Suprapubic skin (tissue), 4 donors: ENCODE data around the gene HID1.

ENCODE experiments used
- CTCF ChIP-seq, 2 donors: fragments of 200-600 bp in 1 of 2; fragments of 450-650 bp in 1 of 2; sonication (generic) in 1 of 2; IDR thresholded peaks; one replicate each; pipeline ENCODE4 v1.5.1; 2016 to 2019; ENCODE audit warnings: antibody characterized with exemption in 2 of 2, mild to moderate bottlenecking in 1 of 2, moderate library complexity in 1 of 2
- EP300 ChIP-seq: sonication (generic); formaldehyde crosslinking; IDR thresholded peaks from one replicate; pipeline ENCODE4 v1.6.1; 2017; ENCODE audit warnings: antibody characterized with exemption
- POLR2A ChIP-seq, 2 donors: fragments of 450-650 bp; IDR thresholded peaks; one replicate each; pipeline ENCODE4 v1.6.1; 2017; ENCODE audit warnings: antibody characterized with exemption in 2 of 2, mild to moderate bottlenecking in 2 of 2, moderate library complexity in 2 of 2
- POLR2AphosphoS5 ChIP-seq, 3 donors: sonication (generic); formaldehyde crosslinking; IDR thresholded peaks; one replicate each; pipeline ENCODE4 v1.6.1; 2017; ENCODE audit warnings: antibody characterized with exemption in 3 of 3

- no peak for TF ChIP-seq CTCF (IDR thresholded peaks at IDR 0.05)
- no peak for TF ChIP-seq POLR2A (IDR thresholded peaks at IDR 0.05)
- no peak for TF ChIP-seq EP300
- no peak for TF ChIP-seq POLR2AphosphoS5 (IDR thresholded peaks at IDR 0.05)
Measured at GRCh38 chr17:74981318-74981978, 8.9 kb upstream of the HID1 start.
